HG03565 (cell line): ENCODE data around the gene SLC6A11.

Experiments
- ATAC-seq: cut with Tn5 transposase; IDR thresholded peaks from one replicate; pipeline ENCODE4 v1.9.1; 2021; ENCODE audit warnings: mild to moderate bottlenecking, moderate library complexity; ENCODE audit not compliant: unreplicated experiment

The SLC6A11 gene

DNA sequence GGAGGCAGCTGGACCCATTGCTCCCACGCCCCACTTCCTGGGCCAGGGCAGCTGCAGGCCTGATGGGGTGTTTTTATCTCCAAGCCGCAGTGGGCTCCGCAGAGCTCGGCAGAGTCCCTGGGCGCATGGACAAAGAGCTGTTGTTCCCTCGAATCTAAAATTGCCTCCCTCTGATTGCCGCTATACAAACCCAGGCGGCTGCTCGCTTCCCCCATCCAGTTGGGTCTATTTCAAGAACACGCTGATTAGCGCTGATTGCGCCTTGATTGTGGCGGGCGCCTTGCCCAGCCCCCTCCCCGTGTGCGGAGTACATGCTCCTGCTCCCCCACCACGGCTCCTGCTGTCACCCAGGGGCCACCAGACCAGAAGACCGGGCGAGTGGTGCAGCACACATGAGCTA lies 133.2 kb downstream of the SLC6A11 start:
- no peak for ATAC-seq

DNA sequence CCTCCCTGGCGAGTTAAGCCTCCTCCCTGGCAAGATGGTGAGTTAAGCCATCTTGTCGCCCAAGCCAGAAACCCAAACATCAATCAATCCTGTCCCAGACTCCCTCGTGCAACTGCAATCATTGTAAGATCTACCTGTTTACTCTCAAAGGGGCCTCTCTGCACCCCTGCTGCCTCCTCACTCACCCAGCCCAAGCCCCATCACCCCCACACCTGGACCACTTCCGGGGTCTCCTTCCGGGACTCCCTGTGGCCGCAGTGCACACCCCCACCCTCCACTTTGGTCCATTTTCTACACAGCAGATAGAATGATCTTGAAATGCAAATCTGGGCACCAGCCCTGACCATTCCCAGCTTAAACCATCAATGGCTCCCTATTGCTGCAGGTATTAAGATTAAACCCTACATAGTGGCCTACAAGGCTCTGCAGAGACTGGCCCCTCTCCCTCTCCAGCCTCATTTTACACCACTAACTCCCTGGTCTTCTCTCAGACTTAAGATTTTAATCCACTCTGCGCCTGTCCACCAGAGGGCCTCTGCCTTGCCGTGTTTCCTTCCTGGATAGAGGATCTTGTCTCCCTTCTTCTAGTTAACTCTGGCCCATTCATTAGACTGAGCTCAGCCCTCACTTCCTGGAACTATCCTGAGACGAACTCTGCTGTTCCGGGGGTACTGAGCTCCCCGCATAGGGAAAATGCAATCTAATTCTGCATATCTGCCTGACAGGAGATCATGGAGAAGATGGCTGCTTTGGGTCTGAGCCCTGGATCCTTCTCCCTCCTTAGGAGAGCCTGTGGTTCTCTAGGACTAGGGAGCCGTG lies 134.7 kb downstream of the SLC6A11 start:
- ATAC-seq, result no peak

DNA sequence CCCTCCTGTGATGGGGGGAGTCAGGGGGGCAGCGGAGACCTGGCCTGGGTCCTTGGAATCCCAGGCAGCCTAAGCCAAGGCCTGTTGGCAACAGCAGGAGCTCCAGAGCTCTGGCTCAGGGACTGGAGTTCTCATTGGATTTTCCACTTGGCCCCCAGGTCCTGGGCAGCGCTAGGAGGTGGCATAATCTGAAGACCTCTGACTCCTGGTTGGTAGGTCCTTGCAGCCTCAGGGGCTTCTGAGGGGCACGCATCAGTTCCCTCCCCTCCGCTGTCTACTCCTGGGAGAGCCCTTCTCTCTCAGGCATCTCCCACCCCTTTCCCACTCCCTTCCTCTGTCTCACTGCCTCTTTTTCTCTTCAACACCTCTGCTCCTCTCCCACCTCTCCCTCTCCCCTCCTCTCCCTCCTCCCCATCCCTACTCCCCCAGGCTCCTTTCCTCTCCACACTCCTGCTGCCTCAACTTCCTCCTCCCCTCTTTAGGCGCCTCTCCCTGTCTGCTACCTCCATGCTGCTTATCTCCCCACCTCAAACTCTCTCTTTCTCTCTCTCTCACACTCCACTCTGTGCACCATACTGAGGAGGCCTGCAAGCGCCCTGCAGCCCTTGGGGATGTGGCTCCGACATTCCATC lies 135.4 kb downstream of the SLC6A11 start:
- ATAC-seq, result no peak

GRCh38 chr3:10952525-10952924 lies 136.5 kb downstream of the SLC6A11 start:
- no peak for ATAC-seq

GRCh38 chr3:10954740-10955139 lies 138.7 kb downstream of the SLC6A11 start:
- no peak for ATAC-seq

DNA sequence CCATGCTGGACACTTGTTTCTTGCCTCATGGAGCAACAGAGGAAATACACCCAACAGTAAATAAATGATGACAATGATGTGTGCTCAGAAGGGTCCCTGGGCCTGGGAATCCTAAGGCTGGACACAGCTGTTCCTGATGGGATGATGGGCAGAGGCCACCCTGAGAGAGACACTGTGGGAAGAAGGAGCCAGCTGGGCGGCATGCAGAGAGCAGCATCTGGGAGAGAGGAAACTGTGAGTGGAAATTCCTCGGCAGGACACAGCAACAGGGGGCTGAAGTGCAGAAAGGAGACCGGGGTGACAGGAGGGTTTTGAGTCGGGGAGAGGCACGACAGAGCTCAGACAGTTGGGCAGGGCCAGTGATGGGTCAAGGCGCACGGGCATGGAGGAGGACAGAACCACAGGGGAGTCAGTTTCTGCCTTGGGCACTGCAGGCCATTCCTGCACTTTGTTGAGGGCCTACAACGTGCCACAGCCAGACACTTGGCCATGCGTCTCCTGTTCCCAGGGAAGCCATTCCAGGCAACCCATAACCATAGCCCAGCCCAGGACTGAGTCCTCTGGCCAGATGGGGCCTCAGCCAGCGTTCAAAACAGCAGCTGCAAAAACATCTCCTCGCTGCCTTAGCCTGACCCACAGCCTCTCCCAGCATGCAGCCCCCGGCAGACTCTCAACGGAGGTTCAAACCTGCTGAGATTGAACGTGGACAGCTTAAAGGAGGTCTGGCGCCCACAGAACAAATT lies 139.9 kb downstream of the SLC6A11 start:
- ATAC-seq, result no peak

DNA sequence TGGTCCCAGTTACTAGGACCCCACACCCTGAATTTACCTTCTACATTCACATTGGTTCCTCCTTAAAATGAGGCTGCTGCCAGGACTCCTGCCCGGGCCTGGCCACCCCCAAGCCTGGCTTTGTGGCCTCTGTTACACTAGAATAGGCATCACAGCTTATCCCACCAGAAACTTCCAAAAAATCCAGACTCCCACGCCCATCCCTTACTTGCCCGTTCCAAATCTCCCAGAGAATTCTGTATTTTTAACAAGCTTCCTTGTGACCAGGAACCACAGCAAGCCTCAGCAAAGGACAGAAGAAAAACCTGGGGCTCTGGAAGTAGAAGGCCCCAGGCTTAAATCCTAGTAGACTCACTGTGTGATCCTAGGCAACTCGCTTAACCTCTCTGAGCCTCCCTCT lies 140.5 kb downstream of the SLC6A11 start:
- no peak for ATAC-seq

GRCh38 chr3:10956986-10957385 lies 141.0 kb downstream of the SLC6A11 start:
- ATAC-seq, result no peak

DNA sequence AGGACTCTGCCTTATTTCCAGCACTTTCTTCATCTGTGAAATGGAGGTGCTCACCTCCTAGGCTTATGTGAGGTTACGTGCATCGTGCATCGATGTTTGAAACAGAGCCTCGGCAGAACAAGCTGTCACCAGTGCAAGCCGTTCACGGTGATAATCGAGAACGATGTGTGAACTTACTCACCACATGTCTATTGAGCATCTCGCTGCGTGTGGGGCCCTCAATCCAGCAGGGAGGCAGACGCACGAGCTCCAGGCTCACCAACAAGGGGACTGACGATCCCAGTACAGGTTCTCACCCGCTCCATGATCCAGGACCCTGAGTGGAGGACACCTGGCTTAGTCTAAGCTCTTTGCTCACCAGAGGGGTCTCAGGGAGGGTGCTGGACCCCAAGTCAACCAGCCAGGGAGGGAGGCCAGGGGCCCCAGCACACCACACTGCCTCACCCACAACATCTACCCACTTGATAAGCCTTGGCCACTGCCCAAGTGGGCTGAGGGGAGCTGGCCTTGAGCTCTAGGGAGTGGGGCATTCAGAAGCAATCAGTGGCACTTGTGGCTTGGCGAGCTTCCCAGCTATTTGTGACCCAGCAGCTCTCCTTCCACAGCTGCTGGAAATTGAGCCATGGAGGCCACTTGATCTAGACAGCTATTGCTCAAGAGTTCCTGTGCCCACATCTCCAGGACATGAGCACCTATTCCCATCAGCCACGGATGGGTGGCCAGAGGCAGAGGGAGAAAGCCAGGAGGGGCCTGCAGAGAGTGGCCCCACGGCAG lies 142.1 kb downstream of the SLC6A11 start:
- no peak for ATAC-seq

- ATAC-seq, result no peak
These were observed 144.2 kb downstream of the SLC6A11 start for GRCh38 chr3:10960255-10960654.

GRCh38 chr3:10961921-10962320 lies 145.9 kb downstream of the SLC6A11 start:
- no peak for ATAC-seq

GRCh38 chr3:10962481-10963036 lies 146.5 kb downstream of the SLC6A11 start:
- no peak for ATAC-seq

DNA sequence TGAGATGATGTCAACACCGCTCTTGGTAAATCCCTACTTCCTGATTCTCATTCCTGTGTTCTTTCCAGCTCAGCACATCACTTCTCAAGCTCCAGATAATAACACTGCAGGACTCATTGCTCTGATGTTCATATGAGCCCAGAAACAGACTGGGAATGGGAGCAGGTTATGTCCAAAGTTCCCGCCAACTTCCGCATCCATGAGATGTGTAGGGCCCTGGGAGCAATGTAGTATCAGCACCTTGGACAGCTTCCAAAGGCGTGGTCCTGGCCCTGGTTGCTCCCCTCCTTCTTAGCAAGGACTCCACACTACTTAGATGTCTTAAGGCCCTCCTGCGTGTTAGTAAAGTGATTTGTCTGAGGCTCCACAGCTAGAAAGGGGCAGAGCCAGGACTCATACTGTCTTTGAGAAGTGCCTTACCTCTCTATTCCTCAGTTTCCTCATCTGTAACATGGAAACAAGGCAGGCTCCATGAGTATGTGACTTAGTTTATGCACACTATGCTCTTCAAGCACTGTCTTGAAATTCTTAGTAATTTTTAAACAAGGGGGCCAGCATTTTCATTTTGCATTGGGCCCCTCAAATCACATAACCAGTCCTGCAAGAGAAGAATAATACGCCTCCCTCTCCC lies 148.6 kb downstream of the SLC6A11 start:
- no peak for ATAC-seq

DNA sequence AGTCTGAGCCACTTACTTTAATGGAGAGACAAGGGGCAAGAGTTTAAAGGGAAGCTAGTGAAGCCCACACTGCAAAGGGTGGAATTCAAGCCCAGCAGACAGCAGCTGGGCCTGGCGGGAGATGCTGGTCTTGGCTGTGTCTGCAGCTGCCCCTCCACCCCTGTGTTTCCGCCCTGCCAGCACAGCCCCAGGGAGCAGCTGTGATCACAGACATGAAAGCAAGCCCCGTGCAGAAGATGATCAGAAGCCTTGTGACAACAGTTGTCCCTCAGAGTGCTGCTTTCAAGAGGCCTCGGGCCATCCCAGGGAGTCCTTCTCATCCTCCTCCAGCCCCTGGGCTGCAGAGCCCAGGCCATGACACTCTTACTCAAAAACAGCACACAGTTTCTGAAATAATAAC lies 152.4 kb downstream of the SLC6A11 start:
- no peak for ATAC-seq

- ATAC-seq, result no peak
These were observed 154.4 kb downstream of the SLC6A11 start for GRCh38 chr3:10970306-10970960.

DNA sequence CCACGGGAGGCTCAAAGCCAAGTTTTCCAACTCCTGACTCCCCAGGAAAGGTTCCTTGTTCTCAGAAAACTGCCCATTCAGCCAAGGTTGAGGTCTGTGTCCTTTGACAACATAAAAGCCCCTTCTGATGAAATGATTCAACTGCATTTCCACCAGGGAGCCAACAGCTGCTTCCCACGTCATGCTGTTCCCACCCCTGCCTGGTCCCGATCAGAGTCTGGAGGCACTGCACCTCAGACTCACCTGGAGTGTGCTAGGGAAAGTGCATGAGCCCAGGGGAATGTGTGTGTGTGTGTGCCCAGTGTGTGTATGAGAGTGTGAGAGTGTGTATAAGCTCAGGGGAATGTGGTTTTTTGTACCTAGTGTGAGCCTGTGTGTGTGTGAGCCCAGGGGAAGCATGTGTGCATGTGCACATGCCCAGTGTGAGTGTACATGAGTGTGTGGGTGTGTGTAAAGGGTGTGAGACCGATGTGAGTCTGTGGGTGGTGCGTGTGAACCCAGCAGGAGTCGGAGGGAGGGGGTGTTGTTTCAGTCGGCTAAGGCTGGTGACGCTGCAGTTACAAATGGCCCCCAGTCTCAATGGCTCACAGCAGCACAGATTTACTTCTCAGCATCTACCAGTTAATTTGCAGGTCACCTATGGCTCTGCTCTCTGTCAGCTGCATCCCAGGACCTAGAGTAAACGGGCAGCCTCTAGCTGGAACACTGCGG lies 156.2 kb downstream of the SLC6A11 start:
- no peak for ATAC-seq

- no peak for ATAC-seq
These were observed 157.1 kb downstream of the SLC6A11 start for GRCh38 chr3:10973046-10973595.

DNA sequence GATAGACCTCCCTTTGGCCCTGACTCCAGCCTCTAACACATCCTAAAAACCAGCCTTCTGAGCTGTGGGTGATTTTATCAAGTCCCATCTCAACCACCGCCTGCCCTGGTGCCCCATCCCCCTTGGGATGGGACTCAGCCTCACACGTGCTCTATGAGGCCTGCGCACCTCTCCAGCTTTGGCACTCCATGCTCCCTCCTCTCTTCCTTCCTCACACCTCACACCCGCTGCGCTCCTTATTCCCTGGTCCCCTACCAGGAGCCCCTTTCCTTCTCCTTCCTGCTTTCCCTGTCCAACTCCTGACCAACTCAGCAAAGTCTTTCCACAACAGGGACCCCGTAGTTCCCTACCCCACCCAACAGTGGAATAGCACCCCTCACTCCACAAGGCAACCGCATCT lies 158.1 kb downstream of the SLC6A11 start:
- ATAC-seq, result no peak
